Natural killer cell treated with Interleukin-12 subunit alpha and Interleukin-12 subunit beta and Interleukin-15 and Interleukin-18, amount 100 ng/mL, for 72 hours (primary cell): Measurements from ENCODE around the gene LRRC75B. TPM values are rescaled to one million over a fixed set of nuclear protein-coding genes. Genes with fewer than 3 reads are reported as not detected.
"Not testable (repeated sequence)": the region's sequence is repeated elsewhere in the genome, so short reads cannot be mapped to it uniquely, and the experiment has no call there.

Experiments
- ATAC-seq, 2 donors: fragments of 150-1000 bp; cut with Tn5 transposase in 1 of 2; sonication (Bioruptor Pico), chemical (Tn5 transposase) in 1 of 2; 2 replicates each; pipeline ENCODE4 v1.10.0; 2021
- DNase-seq: peaks from one replicate; pipeline ENCODE4 v3.0.0; 2022; ENCODE audit warnings: low spot score
- H3K27ac Mint-ChIP-seq, 2 donors: 1 replicate in 1 of 2; 2 replicates in 1 of 2; pipeline ENCODE4 v1.8.0; 2022; ENCODE audit warnings: mixed read lengths in 2 of 2, mild to moderate bottlenecking in 1 of 2, moderate library complexity in 1 of 2
- H3K27me3 Mint-ChIP-seq, 2 donors: 1 replicate in 1 of 2; 2 replicates in 1 of 2; pipeline ENCODE4 v1.8.0; 2022; ENCODE audit warnings: mixed read lengths in 2 of 2
- H3K36me3 Mint-ChIP-seq: one replicate; pipeline ENCODE4 v1.8.0; 2022; ENCODE audit warnings: mixed read lengths
- H3K4me1 Mint-ChIP-seq, 2 donors: 1 replicate in 1 of 2; 2 replicates in 1 of 2; pipeline ENCODE4 v1.8.0; 2022; ENCODE audit warnings: low read depth in 2 of 2, mixed read lengths in 2 of 2, mild to moderate bottlenecking in 1 of 2
- H3K4me3 Mint-ChIP-seq: one replicate; pipeline ENCODE4 v1.8.0; 2022; ENCODE audit warnings: mixed read lengths
- H3K9me3 Mint-ChIP-seq: 2 replicates; pipeline ENCODE4 v1.8.0; 2022; ENCODE audit warnings: mixed read lengths
- total RNA-seq, 2 donors: library from RNA; stranded (reverse); gene quantifications; one replicate each; pipeline ENCODE4 v1.2.3, GENCODE V29; 2022

Gene LRRC75B
- total RNA-seq, 2 donors from 2014 or later: 1.8 to 2.3 TPM

GRCh38 chr22:24565077-24565476 lies 27.8 kb downstream of the LRRC75B start:
- Mint-ChIP-seq H3K4me1 (peaks cover 29% of the 10 kb centered on the region in 2 donors), H3K27me3 (no peaks in the 10 kb centered on the region), H3K4me3 (no peak overlapping the region), H3K9me3 (no peaks in the 10 kb centered on the region), H3K27ac (no peak overlapping the region), H3K36me3 (peaks cover 6% of the 10 kb centered on the region)
- ATAC-seq (no peak), DNase-seq (no peak)

- Mint-ChIP-seq H3K9me3 (no peaks in the 10 kb centered on the region), H3K27me3 (no peaks in the 10 kb centered on the region), H3K36me3 (peaks cover 3% of the 10 kb centered on the region), H3K4me3 (no peak overlapping the region), H3K4me1 (peaks cover 29% of the 10 kb centered on the region in 2 donors), H3K27ac (peak overlapping the region in 1 of 2 donors; percentile 30)
- DNase-seq (no peak), ATAC-seq (no peak)
Measured at GRCh38 chr22:24564376-24565058, 28.4 kb downstream of the LRRC75B start.

- ATAC-seq (no peak), DNase-seq (no peak)
- Mint-ChIP-seq H3K4me1 (peaks cover 39 to 40% of the 10 kb centered on the region in 2 donors), H3K9me3 (no peaks in the 10 kb centered on the region), H3K36me3 (peaks cover 9% of the 10 kb centered on the region), H3K27me3 (no peaks in the 10 kb centered on the region), H3K27ac (no peak overlapping the region), H3K4me3 (no peak overlapping the region)
Measured at GRCh38 chr22:24563246-24563645, 29.6 kb downstream of the LRRC75B start.

- H3K36me3 Mint-ChIP-seq: peaks cover 24% of the 10 kb centered on the region
- no peaks in the 10 kb centered on the region for H3K27me3 Mint-ChIP-seq
Measured at GRCh38 chr22:24559471-24559870, 33.4 kb downstream of the LRRC75B start.

GRCh38 chr22:24555165-24556039 lies 37.5 kb downstream of the LRRC75B start, which contains the start of gene SNRPD3:
Gene SNRPD3, plus strand, starts transcription at chr22:24555999. Its CDS starts 1,676 bp downstream, at chr22:24557675.
- DNase-seq (peak; percentile 98), ATAC-seq (peak; percentile 93 to 94)
- peak within 1 kb of the TSS; percentile 94 for H3K4me3 Mint-ChIP-seq
- H3K4me1 Mint-ChIP-seq: peaks cover 53 to 59% of the 10 kb centered on the region in 2 donors
- H3K36me3 Mint-ChIP-seq: peaks cover 24% of the 10 kb centered on the region
- no peaks in the 10 kb centered on the region for H3K9me3 Mint-ChIP-seq
- H3K27me3 Mint-ChIP-seq: no peaks in the 10 kb centered on the region
- peak within 1 kb of the TSS; percentile 96 to 97 for H3K27ac Mint-ChIP-seq

More at GRCh38 chr22:24559471-24559870, 33.4 kb downstream of the LRRC75B start:
- Mint-ChIP-seq H3K9me3 (no peaks in the 10 kb centered on the region), H3K4me3 (no peak overlapping the region), H3K27ac (no peak overlapping the region), H3K4me1 (peaks cover 43 to 45% of the 10 kb centered on the region in 2 donors)
- DNase-seq (no peak), ATAC-seq (no peak)

- DNase-seq (peak; percentile 68), ATAC-seq (no peak)
- Mint-ChIP-seq H3K27me3 (no peaks in the 10 kb centered on the region), H3K27ac (peak within 1 kb of the TSS; percentile 96 to 97), H3K4me3 (peak within 1 kb of the TSS; percentile 97), H3K4me1 (peaks cover 54 to 62% of the 10 kb centered on the region in 2 donors), H3K9me3 (no peaks in the 10 kb centered on the region), H3K36me3 (peaks cover 24% of the 10 kb centered on the region)
Measured at GRCh38 chr22:24554313-24555164, 38.3 kb downstream of the LRRC75B start, which contains the start of gene GUCD1. Gene GUCD1, minus strand, starts transcription at chr22:24555138. Its CDS starts 147 bp downstream, at chr22:24554991.

GRCh38 chr22:24553597-24554312 lies 39.1 kb downstream of the LRRC75B start:
- no peak for DNase-seq
- Mint-ChIP-seq H3K4me1 (peaks cover 49 to 57% of the 10 kb centered on the region in 2 donors), H3K27ac (peak overlapping the region; percentile 96 to 97), H3K27me3 (no peaks in the 10 kb centered on the region), H3K36me3 (peaks cover 20% of the 10 kb centered on the region), H3K9me3 (no peaks in the 10 kb centered on the region), H3K4me3 (peak overlapping the region; percentile 97)
- ATAC-seq: no peak

- not testable (repeated sequence) for ATAC-seq, DNase-seq, H3K27me3 Mint-ChIP-seq, H3K9me3 Mint-ChIP-seq
- Mint-ChIP-seq H3K27ac (peak overlapping the region in 1 of 2 donors; percentile 96), H3K4me3 (peak overlapping the region; percentile 97), H3K4me1 (peaks cover 39 to 48% of the 10 kb centered on the region in 2 donors), H3K36me3 (peaks cover 10% of the 10 kb centered on the region)
Measured at GRCh38 chr22:24552503-24553286, 40.2 kb downstream of the LRRC75B start.

GRCh38 chr22:24550902-24551435 lies 41.9 kb downstream of the LRRC75B start:
- H3K9me3 Mint-ChIP-seq: no peaks in the 10 kb centered on the region
- peak overlapping the region; percentile 0 to 66 for H3K27ac Mint-ChIP-seq
- no peaks in the 10 kb centered on the region for H3K27me3 Mint-ChIP-seq
- DNase-seq (no peak), ATAC-seq (no peak)
- H3K36me3 Mint-ChIP-seq: peaks cover 5% of the 10 kb centered on the region
- peaks cover 31 to 34% of the 10 kb centered on the region in 2 donors for H3K4me1 Mint-ChIP-seq
- H3K4me3 Mint-ChIP-seq: peak overlapping the region; percentile 3

- H3K4me1 Mint-ChIP-seq: peaks cover 31 to 32% of the 10 kb centered on the region in 2 donors
- no peak for ATAC-seq
- peak overlapping the region; percentile 3 for H3K4me3 Mint-ChIP-seq
- no peak for DNase-seq
- H3K9me3 Mint-ChIP-seq: no peaks in the 10 kb centered on the region
- no peaks in the 10 kb centered on the region for H3K27me3 Mint-ChIP-seq
- H3K36me3 Mint-ChIP-seq: peaks cover 5% of the 10 kb centered on the region
- peak overlapping the region; percentile 0 to 66 for H3K27ac Mint-ChIP-seq
Measured at GRCh38 chr22:24550028-24550901, 42.6 kb downstream of the LRRC75B start.

GRCh38 chr22:24548812-24549211 lies 44.1 kb downstream of the LRRC75B start:
- ATAC-seq (no peak), DNase-seq (no peak)
- peaks cover 24% of the 10 kb centered on the region in 2 donors for H3K4me1 Mint-ChIP-seq
- H3K36me3 Mint-ChIP-seq: peaks cover 5% of the 10 kb centered on the region
- H3K27me3 Mint-ChIP-seq: no peaks in the 10 kb centered on the region
- H3K27ac Mint-ChIP-seq: no peak overlapping the region
- H3K9me3 Mint-ChIP-seq: no peaks in the 10 kb centered on the region
- H3K4me3 Mint-ChIP-seq: no peak overlapping the region
